Sigmoid colon (tissue), 7 donors: Measurements from ENCODE around the gene KTN1. TPM values are rescaled to one million over a fixed set of nuclear protein-coding genes. Genes with fewer than 3 reads are reported as not detected.

Experiments
- DNase-seq: peaks from one replicate; pipeline ENCODE4 v3.0.0-alpha.2; 2019
- H3K27ac ChIP-seq, 4 donors: fragments of 200-600 bp; sonication (generic); one replicate each; pipeline ENCODE4 v1.5.1; 2016 to 2019; ENCODE audit warnings: mild to moderate bottlenecking in 1 of 4
- H3K27me3 ChIP-seq, 3 donors: fragments of 200-600 bp; sonication (generic); one replicate each; pipeline ENCODE4 v1.5.1; 2019; ENCODE audit warnings: mild to moderate bottlenecking in 1 of 3
- H3K36me3 ChIP-seq, 4 donors: fragments of 200-600 bp; sonication (generic); one replicate each; pipeline ENCODE4 v1.5.1; 2016 to 2019
- H3K4me1 ChIP-seq, 4 donors: fragments of 200-600 bp; sonication (generic); one replicate each; pipeline ENCODE4 v1.5.1; 2017 to 2019
- H3K4me3 ChIP-seq, 4 donors: fragments of 200-600 bp; sonication (generic); one replicate each; pipeline ENCODE4 v1.5.1; 2017 to 2019; ENCODE audit warnings: mild to moderate bottlenecking in 2 of 4, moderate library complexity in 1 of 4
- H3K9me3 ChIP-seq, 4 donors: fragments of 200-600 bp in 3 of 4; sonication (generic) in 3 of 4; one replicate each; pipeline versions ENCODE4 v1.5.1 to v1.6.1; 2013 to 2019
- EP300 ChIP-seq, 4 donors: sonication (generic); formaldehyde crosslinking; IDR thresholded peaks; one replicate each; pipeline ENCODE4 v1.6.1; 2017; ENCODE audit warnings: antibody characterized with exemption in 4 of 4
- POLR2A ChIP-seq, 2 donors: fragments of 450-650 bp; IDR thresholded peaks; one replicate each; pipeline ENCODE4 v1.6.1; 2016; ENCODE audit warnings: antibody characterized with exemption in 2 of 2, mild to moderate bottlenecking in 2 of 2, moderate library complexity in 2 of 2
- POLR2AphosphoS5 ChIP-seq, 4 donors: sonication (generic); formaldehyde crosslinking; IDR thresholded peaks; one replicate each; pipeline ENCODE4 v1.6.1; 2017; ENCODE audit warnings: antibody characterized with exemption in 4 of 4
- WGBS, 2 donors: extraction: QIAGEN DNeasy Blood & Tissue Kit; methylation state at CpG; one replicate each; pipeline ENCODE4 v1.1.7; 2013; 5-methylcytosine and 5-hydroxymethylcytosine counted together
- intact Hi-C: fragments of 100-400 bp; cut with DNase I; formaldehyde crosslinking; loops from one replicate; pipeline ENCODE4 v1.15.1; 2023
- polyA plus RNA-seq, 3 donors: library from polyadenylated mRNA; stranded (reverse); fragments of 200-250 nt; gene quantifications; one replicate each; pipeline ENCODE4 v1.2.3, GENCODE V29; 2013
- total RNA-seq, 4 donors: library from RNA; depleted of rRNA; stranded (reverse); fragments of >200 nt; gene quantifications; one replicate each; pipeline ENCODE4 v1.1.0, GENCODE V29; 2016
- TF ChIP-seq, protein P1 (sequence below), 4 experiments: fragments of 450-650 bp in 3 of 4; fragments of 200-600 bp in 1 of 4; IDR thresholded peaks; one replicate each; pipeline ENCODE4 v1.5.1; 2016 to 2019; ENCODE audit warnings: antibody characterized with exemption in 4 of 4, mild to moderate bottlenecking in 3 of 4, moderate library complexity in 2 of 4
- donor health status: healthy with polysubstance abuse.
- donor health status: Bipolar disorder and iron deficiency.
- donor health status: healthy.

The KTN1 gene
- total and polyA plus RNA-seq, 7 donors = 67.3 to 174 (median 120) TPM

DNA sequence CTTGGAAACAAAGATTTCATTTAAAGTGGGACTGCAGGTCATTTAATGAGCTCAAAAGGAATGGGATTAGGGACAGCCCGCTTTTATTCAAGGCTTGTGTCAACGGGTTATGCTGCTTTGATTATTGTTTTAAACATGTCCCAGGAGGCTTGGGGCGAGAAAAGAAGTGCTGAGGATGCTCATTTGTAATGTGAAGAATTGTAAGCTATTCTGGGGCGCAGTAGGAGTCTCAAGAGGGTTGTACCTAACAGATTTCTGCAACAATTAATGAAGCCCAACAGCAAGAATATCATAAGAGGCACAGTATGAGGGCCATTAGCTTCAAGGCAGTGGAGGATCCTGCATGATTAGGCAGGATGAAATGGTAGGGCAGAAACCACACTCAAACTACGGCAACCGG is 122.5 kb downstream of the KTN1 start:
- DNase-seq = no peak
- peaks cover 0 to 2% (median 0%) of the 10 kb centered on the region in 4 donors for H3K4me1 ChIP-seq
- intact Hi-C loops = no loop called here
- 83 to 86% methylated on average over 6 of the region's 6 CpGs for WGBS, 2 donors
- H3K27me3 ChIP-seq = no peaks in the 10 kb centered on the region
- TF ChIP-seq, protein P1, sequence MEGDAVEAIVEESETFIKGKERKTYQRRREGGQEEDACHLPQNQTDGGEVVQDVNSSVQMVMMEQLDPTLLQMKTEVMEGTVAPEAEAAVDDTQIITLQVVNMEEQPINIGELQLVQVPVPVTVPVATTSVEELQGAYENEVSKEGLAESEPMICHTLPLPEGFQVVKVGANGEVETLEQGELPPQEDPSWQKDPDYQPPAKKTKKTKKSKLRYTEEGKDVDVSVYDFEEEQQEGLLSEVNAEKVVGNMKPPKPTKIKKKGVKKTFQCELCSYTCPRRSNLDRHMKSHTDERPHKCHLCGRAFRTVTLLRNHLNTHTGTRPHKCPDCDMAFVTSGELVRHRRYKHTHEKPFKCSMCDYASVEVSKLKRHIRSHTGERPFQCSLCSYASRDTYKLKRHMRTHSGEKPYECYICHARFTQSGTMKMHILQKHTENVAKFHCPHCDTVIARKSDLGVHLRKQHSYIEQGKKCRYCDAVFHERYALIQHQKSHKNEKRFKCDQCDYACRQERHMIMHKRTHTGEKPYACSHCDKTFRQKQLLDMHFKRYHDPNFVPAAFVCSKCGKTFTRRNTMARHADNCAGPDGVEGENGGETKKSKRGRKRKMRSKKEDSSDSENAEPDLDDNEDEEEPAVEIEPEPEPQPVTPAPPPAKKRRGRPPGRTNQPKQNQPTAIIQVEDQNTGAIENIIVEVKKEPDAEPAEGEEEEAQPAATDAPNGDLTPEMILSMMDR (IDR thresholded peaks at IDR 0.05) = no peak
- TF ChIP-seq EP300 (IDR thresholded peaks at IDR 0.05) (no peak), POLR2AphosphoS5 (IDR thresholded peaks at IDR 0.05) (no peak), POLR2A (IDR thresholded peaks at IDR 0.05) (no peak)
- no peaks in the 10 kb centered on the region for H3K36me3 ChIP-seq
- no peaks in the 10 kb centered on the region for H3K9me3 ChIP-seq
- no peak overlapping the region for H3K4me3 ChIP-seq
- no peak overlapping the region for H3K27ac ChIP-seq

DNA sequence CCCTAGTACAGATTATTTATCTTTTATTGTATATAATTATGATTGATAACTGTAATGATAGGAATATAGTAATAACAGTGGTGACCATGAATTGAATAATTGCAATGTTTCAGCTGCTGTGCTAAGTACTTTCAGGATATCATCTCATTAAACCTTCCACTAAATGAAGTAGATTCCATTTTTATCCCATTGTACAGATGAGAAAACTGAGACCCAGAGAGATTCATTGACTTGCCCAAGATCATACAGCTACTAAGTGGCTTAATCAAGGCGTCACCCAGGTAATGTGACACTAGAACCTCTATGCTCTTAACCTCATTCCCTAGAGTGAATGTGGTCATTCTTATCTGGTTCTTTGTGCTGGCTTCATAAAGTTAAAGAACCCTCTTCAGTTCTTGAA is 124.6 kb downstream of the KTN1 start:
- DNase-seq = no peak
- intact Hi-C loops = loop anchor here (5.0 kb wide), 1 partner anchor 718 kb away; no protein-coding TSS in a partner anchor
- Histone ChIP-seq H3K27me3 (no peaks in the 10 kb centered on the region), H3K36me3 (no peaks in the 10 kb centered on the region), H3K4me3 (no peak overlapping the region), H3K4me1 (peaks cover 0 to 3% (median 0%) of the 10 kb centered on the region in 4 donors), H3K27ac (no peak overlapping the region), H3K9me3 (no peaks in the 10 kb centered on the region)
- no peak for TF ChIP-seq EP300 (IDR thresholded peaks at IDR 0.05)
- TF ChIP-seq, protein P1 (IDR thresholded peaks at IDR 0.05) = no peak
- no peak for TF ChIP-seq POLR2AphosphoS5 (IDR thresholded peaks at IDR 0.05)
- TF ChIP-seq POLR2A (IDR thresholded peaks at IDR 0.05) = no peak
- 95 to 97% methylated on average over 1 of the region's 1 CpG for WGBS, 2 donors

DNA sequence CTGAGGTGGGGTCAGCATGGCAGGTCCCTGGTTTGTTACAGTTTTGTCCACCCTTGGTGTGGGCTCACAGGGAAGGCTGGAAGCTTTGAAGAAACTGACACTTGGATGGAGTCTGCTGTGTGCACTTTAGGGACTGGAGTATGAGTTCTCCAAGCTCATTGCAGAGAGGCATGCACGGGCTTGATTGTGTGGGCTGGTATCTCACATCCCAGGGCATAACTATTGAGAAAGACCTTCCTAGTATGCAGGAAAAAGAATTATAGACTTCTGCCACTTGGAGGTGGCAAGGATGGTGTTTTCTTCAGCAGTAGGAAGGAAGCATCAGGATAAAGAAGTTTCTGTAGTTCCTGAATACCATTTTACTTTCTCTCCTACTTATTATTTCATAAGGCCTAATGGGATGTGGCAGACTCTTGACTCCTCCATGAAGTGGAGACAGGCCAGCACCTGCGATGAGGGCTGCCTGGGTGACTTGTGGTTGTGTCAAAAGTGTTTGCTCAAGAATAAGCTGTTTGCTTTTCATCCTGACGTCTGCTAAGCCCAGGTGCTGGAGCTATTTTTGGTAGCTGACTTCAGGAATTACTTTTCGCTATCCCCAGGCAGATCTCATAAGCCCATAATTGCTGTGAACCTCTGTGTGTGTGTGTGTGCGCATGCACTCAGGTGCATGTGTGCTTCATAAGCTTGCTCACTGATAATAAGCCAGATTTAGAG is 125.8 kb downstream of the KTN1 start:
- no peak overlapping the region for H3K4me3 ChIP-seq
- no peaks in the 10 kb centered on the region for H3K36me3 ChIP-seq
- no peak for DNase-seq
- TF ChIP-seq EP300 (IDR thresholded peaks at IDR 0.05) (no peak), POLR2A (IDR thresholded peaks at IDR 0.05) (no peak), POLR2AphosphoS5 (IDR thresholded peaks at IDR 0.05) (no peak)
- TF ChIP-seq, protein P1 (IDR thresholded peaks at IDR 0.05) = no peak
- H3K4me1 ChIP-seq = peaks cover 0 to 3% (median 0%) of the 10 kb centered on the region in 4 donors
- no peak overlapping the region for H3K27ac ChIP-seq
- 38 to 65% methylated on average over 5 of the region's 5 CpGs for WGBS, 2 donors
- H3K9me3 ChIP-seq = no peaks in the 10 kb centered on the region
- no peaks in the 10 kb centered on the region for H3K27me3 ChIP-seq
- intact Hi-C loops = loop anchor here (5.0 kb wide), 1 partner anchor 716 kb away; no protein-coding TSS in a partner anchor

DNA sequence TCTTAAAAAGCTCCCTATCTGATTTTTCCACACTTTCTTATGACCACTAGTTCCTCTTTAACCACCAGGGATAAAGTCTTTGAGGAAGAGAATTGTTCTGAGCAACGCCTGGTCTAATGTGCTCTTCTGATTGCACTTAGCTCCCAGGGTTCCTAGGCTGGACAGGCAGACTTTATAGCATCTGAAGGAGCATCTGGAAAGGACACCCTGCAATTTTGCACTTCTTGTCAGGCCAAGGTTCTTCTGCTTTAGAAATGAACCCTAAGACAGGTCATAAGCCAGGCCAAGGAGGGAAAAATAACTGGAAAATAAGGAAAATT is 126.3 kb downstream of the KTN1 start:
- no peak for DNase-seq
- no peaks in the 10 kb centered on the region for H3K27me3 ChIP-seq
- 25 to 59% methylated on average over 1 of the region's 1 CpG for whole genome bisulfite sequencing, 2 donors
- H3K4me1 ChIP-seq = peaks cover 0 to 3% (median 0%) of the 10 kb centered on the region in 4 donors
- H3K9me3 ChIP-seq = no peaks in the 10 kb centered on the region
- intact Hi-C loops = loop anchor here (5.0 kb wide), 1 partner anchor 716 kb away; no protein-coding TSS in a partner anchor
- TF ChIP-seq POLR2AphosphoS5 (IDR thresholded peaks at IDR 0.05) (no peak), POLR2A (IDR thresholded peaks at IDR 0.05) (no peak), EP300 (IDR thresholded peaks at IDR 0.05) (no peak)
- TF ChIP-seq, protein P1 (IDR thresholded peaks at IDR 0.05) = no peak
- no peaks in the 10 kb centered on the region for H3K36me3 ChIP-seq
- no peak overlapping the region for H3K27ac ChIP-seq
- H3K4me3 ChIP-seq = no peak overlapping the region
